Fibroblast of skin of right quadriceps (primary cell): ENCODE results near the gene ZNF613.
"Not testable (repeated sequence)": the region's sequence is repeated elsewhere in the genome, so short reads cannot be mapped to it uniquely, and the experiment has no call there.

ENCODE experiments used
- DNase-seq: peaks from one replicate; pipeline ENCODE4 v3.0.0-alpha.2; 2013

Gene ZNF613

DNA sequence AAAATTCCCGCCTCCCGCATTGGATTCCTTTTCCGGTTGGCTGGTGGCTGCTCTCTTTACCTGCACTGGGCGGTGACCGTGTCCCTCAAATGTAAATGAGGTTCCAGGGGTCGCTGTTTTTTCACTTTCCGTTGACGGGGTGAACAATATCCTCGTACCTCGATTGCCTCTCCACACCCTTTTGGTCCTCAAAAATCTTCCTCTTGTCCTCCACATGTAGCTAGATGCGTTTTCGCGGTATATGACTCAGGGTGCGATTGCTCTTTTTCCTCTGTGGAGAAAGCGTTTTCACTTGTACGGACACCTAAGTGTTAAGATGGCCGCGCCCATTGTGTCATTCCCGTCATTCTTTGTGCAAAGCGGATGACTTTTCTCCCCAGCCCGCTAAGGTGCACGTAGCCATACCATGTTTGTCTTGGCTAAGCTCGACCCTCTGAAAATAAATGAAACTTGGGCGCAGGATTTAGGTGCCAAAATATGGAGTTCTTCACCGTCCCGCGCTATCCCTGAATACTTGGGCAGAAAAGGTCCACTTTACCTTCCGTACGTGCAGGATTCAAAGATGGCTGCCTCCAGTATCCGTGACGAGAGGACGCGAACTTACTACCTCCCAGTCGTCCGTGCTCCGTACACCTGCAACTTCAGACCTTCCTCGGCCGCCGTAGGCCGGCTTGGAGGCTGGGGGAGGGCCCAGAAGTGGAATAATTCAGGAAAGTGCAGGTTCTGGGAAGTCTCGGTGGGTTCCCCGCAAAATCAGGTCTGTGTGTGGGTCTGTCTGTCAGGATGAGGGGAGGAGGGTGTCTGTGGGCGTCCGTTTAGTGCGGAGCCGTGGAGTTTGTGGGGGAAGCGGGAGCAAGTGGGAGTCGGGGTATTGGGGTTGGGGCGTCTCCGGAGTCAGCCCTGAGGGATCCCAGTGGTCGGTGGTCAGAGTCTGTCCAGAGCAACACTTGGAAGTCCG, at the start of gene ZNF613:
Gene ZNF613 (plus strand): TSS at position 689 of the 958 bp plus-strand sequence. CDS start 8,749 bp downstream, outside the sequence.
- DNase-seq: peak; percentile 91

DNA sequence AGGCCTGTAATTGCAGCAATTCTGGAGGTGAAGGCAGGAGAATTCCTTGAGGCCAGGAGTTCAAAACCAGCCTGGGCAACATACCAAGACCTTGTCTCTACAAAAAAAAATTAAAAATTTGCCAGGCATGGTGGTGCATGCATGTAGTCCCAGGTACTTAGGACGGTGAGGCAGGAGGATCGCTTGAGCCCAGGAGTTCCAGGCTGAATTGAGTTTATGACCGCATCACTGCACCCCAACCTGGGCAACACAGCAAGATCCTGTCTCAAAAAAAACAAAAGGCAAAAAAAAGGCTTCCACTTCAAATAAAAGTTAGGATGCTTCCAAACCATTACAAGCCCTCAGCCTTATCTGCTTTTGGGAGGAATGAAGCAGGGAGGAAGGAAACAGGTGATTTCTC, 44.8 kb upstream of the ZNF613 start:
- DNase-seq: no peak

GRCh38 chr19:51884713-51885112, 42.6 kb upstream of the ZNF613 start:
- no peak for DNase-seq

GRCh38 chr19:51887522-51888498, 39.5 kb upstream of the ZNF613 start, which contains the start of gene ZNF577:
Gene ZNF577, minus strand, starts transcription at chr19:51887951. Its CDS starts 7,569 bp downstream, at chr19:51880382.
- DNase-seq: peak; percentile 93

GRCh38 chr19:51889934-51890333, 37.3 kb upstream of the ZNF613 start:
- no peak for DNase-seq

DNA sequence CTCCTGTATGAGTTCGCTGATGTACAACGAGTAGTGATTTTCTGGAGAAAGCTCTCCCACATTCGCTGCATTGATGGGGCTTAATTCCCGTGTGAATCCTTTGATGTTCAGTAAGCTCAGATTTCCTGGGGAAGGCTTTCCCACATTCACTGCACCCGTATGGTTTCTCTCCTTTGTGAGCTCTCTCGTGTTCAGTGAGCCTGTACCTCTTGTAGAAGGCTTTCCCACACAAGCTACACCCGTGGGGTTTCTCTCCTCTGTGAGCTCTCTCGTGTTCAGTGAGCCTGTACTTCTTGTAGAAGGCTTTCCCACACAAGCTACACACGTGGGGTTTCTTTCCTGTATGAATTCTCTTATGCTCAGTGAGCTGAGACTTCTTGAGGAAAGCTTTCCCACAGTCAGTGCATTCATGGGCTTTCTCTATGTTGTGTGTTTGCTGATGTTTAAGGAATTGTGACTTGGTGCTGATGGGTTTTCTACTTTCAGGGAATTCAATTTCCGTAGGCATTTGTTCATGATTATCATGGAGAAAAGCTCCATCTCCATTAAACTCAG, 36.0 kb upstream of the ZNF613 start:
- peak; percentile 7 for DNase-seq

- no peak for DNase-seq
Measured at GRCh38 chr19:51901860-51902259, 25.4 kb upstream of the ZNF613 start.

DNA sequence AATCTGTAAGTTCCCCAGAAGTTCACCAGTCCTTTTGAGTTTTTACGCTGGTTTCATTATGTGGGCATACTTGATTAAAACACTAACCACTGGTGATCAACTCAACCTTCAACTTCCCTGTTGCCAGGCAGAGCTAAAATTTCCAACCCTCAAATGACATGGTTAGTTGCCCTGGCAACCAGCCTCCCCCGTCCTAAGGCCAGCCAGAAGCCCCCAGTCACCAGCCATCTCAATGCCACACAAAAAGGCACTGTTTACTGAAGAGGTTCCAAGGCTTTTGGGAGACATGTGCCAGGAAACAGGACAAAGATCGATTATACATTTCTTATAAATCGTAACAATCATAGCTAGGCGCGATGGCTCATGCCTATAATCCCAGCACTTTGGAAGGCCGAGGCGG, 24.1 kb upstream of the ZNF613 start:
- DNase-seq: no peak

GRCh38 chr19:51904331-51905165, 22.7 kb upstream of the ZNF613 start, which contains the start of gene ZNF649:
Gene ZNF649, minus strand, starts transcription at chr19:51905017. Its CDS starts 4,910 bp downstream, at chr19:51900107.
- DNase-seq: peak; percentile 84

- no peak for DNase-seq
Measured at GRCh38 chr19:51905206-51905605, 22.1 kb upstream of the ZNF613 start.

GRCh38 chr19:51905639-51906038, 21.6 kb upstream of the ZNF613 start:
- DNase-seq: not testable (repeated sequence)

- DNase-seq: not testable (repeated sequence)
Measured at GRCh38 chr19:51906108-51906507, 21.2 kb upstream of the ZNF613 start.

- DNase-seq: not testable (repeated sequence)
Measured at GRCh38 chr19:51907981-51908380, 19.3 kb upstream of the ZNF613 start.

- DNase-seq: no peak
Measured at GRCh38 chr19:51915324-51915867, 11.9 kb upstream of the ZNF613 start.

DNA sequence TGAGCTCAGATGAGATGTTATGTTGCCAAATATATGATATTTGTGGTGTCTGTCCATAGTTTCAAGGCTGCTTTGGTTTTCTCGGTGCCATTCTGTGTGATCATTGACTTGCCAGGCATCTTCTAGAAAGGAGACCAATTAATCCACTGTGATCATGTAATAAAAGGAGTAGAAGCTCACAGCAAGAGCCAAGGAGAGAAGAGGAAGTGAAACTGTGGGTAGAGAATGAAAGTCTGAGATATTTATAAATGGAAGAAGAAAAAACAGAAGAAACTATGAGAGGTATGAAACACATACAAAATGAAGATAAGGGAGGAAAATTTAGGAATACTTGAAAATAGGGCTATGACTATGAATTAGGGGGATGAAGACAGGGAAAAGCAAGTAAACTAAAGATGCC, 11.1 kb upstream of the ZNF613 start:
- DNase-seq: no peak

DNA sequence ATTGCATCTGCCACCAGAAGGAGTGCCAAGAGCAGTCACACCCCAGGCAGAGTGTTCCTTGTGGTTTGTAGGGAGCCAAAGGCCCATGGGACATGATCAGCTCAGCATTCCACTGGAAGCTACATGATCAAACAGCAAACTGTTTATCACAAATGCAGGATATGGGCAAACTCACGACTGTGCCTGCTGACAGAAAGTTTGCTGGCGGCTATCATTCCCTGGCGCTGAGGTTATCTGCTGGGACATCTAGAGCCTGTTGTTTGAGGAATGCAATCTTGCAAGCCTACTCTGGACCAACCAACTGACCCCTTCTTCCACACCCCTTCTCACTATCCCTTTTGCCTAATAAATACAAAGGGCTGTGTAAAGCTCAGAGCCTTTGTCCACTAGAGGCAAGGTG, 7.7 kb upstream of the ZNF613 start:
- DNase-seq: no peak

DNA sequence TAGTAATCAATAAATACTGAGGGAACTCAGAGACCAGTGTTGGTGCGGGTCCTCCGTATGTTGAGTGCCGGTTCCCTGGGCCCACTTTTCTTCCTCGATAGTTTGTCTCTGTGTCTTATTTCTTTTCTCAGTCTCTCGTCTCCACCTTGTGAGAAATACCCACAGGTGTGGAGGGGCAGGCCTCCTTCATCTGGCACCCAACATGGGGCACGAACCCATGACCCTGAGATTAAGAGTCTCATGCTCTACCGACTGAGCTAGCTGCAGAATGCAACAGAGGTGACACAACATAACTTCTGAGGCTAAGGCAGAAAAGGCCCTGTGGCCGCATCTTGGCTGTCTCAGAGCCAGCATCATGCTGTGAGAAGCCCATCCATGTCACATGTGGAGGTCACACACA, 5.3 kb upstream of the ZNF613 start:
- no peak for DNase-seq

GRCh38 chr19:51926426-51926783, 867 bp upstream of the ZNF613 start:
- no peak for DNase-seq

DNA sequence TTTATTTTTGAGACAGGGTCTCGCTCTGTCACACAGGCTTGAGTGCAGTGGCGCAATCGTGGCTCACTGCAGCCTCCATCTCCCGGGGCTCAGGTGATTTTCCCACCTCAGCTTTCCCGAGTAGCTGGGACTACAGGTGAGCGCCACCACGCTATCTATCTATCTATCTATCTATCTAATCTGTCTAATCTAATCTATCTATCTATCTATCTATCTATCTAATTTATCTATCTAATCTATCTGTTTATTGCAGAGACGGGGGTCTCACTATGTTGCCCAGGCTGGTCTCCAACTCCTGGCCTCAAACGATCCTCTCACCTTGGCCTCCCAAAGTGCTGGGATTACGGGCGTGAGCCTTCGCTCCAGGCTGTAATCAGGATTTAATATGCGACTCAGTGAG, 587 bp downstream of the ZNF613 start:
- no peak for DNase-seq

GRCh38 chr19:51931921-51932320, 4.6 kb downstream of the ZNF613 start:
- DNase-seq: no peak

- DNase-seq: no peak
Measured at GRCh38 chr19:51938936-51939335, 11.7 kb downstream of the ZNF613 start.
